ENCODE results near the gene GLTP.

GRCh38 chr12:109885616-109886015 is 5.3 kb upstream of the GLTP start:
- TF ChIP-seq CTCF (IDR thresholded peaks at IDR 0.05; ENCODE audit: low read depth, low read length) (no peak), POLR2A (IDR thresholded peaks at IDR 0.05; ENCODE audit: extremely low read depth, insufficient read length) (no peak), MAX (IDR thresholded peaks at IDR 0.05; ENCODE audit: low read depth, low read length) (no peak)

Data from NB4 (cell line).